ENCODE data around the gene SPSB2. TPM values are rescaled to one million over a fixed set of nuclear protein-coding genes. Genes with fewer than 3 reads are reported as not detected.
A peak's percentile ranks its signal among the peaks of the same experiment; 100 is the strongest.

Gene SPSB2, protein sequence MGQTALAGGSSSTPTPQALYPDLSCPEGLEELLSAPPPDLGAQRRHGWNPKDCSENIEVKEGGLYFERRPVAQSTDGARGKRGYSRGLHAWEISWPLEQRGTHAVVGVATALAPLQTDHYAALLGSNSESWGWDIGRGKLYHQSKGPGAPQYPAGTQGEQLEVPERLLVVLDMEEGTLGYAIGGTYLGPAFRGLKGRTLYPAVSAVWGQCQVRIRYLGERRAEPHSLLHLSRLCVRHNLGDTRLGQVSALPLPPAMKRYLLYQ
- total RNA-seq, result 11.6 and 12.3 TPM in 2 replicates
- 13.5 and 15.6 TPM in 2 replicates for polyA plus RNA-seq

DNA sequence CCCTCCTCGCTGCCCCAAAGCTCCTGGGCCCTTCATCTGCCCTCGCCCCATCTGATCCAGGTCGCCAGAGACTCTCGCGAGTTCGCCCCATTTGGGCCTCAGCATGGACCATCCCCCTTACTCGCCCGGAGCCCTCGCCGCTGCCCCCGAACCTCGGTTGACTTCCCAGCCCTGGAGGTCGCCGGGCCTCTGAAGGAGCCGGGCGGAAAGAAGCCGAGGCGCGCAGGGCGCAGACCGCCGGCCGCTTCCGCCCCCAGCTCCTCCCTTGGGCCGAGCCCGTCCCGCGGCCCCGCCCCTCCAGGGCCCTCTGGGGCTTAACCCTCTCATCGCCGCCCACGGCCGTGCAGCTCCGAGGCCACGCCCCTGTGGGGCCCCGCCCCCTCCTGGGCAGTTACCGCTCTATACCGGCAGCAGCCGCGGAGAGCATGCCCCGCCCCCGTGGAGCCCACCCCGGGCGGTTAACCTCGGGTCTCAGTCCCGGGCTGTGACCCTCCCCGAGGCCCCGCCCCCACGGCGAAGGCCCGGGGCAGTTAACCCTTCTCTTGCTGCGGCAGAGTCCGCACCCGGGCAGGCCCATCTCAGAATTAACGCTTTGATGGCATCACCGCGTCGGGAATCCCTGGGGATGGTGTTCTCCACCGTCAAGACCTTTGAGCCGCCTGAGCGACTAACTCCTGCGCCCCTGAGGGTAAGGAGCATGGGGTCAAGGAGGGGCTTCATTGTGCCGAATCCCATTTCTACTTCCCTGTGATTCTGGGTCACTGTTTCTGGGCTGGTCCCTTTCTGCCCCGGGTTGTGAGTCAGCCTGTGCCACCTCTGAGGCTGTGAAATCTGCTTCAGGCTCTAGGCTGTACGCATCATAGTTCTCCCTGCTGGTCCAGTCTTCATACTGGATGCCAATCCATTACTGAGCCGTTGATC, at the start of gene SPSB2:
SPSB2 (minus strand) TSS at position 210 of the 921 bp plus-strand sequence. CDS start 402 bp downstream, outside the sequence.
- H3K27ac ChIP-seq, result peak within 1 kb of the TSS; percentile 69
- peaks cover 12% of the 10 kb centered on the region for H3K4me1 ChIP-seq (ENCODE audit: low read depth)
- H3K36me3 ChIP-seq, result peaks cover 19% of the 10 kb centered on the region

DNA sequence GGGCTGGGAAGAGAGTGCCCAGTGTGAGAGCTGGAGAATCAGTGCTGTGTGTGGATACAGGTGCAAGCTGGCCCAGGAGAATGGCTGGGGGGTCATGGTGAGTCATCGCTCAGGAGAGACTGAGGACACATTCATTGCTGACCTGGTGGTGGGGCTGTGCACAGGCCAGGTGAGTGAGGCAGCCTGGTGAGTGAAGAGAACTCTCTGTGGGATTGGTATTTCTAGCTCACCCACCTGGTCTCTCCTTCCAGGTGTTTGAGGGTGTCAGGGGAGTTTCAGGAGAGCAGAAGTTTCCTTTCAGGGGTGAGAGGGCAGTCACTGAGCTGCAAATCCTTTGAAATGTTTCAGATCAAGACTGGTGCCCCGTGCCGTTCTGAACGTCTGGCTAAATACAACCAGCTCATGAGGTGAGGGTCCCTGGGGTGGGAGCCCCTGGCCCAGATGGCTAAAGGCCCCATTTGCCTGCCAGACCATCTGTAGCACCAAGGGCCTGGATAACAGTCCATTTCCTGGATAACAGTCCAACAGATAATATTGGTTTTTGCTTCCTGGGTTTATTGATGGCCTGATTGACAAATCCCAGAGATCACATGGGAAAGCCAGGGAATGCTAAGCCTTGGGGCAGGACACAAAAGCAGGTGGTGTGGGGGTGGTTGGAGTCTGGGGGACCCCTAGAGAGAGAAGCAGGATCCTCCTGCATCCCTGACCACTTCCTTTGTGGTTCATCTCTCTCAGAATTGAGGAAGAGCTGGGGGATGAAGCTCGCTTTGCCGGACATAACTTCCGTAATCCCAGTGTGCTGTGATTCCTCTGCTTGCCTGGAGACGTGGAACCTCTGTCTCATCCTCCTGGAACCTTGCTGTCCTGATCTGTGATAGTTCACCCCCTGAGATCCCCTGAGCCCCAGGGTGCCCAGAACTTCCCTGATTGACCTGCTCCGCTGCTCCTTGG, 49.2 kb upstream of the SPSB2 start:
- H3K36me3 ChIP-seq, result peaks cover 9% of the 10 kb centered on the region
- DNase-seq (ENCODE audit: low read depth in 1 of 2, low spot score in 1 of 2), result no peak

More for the DNA sequence above, at the start of gene SPSB2:
- DNase-seq (ENCODE audit: low read depth in 1 of 2, low spot score in 1 of 2), result peak; percentile 97 to 100
- TF ChIP-seq, protein P1, sequence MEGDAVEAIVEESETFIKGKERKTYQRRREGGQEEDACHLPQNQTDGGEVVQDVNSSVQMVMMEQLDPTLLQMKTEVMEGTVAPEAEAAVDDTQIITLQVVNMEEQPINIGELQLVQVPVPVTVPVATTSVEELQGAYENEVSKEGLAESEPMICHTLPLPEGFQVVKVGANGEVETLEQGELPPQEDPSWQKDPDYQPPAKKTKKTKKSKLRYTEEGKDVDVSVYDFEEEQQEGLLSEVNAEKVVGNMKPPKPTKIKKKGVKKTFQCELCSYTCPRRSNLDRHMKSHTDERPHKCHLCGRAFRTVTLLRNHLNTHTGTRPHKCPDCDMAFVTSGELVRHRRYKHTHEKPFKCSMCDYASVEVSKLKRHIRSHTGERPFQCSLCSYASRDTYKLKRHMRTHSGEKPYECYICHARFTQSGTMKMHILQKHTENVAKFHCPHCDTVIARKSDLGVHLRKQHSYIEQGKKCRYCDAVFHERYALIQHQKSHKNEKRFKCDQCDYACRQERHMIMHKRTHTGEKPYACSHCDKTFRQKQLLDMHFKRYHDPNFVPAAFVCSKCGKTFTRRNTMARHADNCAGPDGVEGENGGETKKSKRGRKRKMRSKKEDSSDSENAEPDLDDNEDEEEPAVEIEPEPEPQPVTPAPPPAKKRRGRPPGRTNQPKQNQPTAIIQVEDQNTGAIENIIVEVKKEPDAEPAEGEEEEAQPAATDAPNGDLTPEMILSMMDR (IDR thresholded peaks at IDR 0.05; ENCODE audit: low read depth, low read length), result no peak
- Histone ChIP-seq H3K27me3 (no peaks in the 10 kb centered on the region), H3K4me3 (peak within 1 kb of the TSS; percentile 57), H3K9me3 (ENCODE audit: low read depth) (no peaks in the 10 kb centered on the region)

DNA sequence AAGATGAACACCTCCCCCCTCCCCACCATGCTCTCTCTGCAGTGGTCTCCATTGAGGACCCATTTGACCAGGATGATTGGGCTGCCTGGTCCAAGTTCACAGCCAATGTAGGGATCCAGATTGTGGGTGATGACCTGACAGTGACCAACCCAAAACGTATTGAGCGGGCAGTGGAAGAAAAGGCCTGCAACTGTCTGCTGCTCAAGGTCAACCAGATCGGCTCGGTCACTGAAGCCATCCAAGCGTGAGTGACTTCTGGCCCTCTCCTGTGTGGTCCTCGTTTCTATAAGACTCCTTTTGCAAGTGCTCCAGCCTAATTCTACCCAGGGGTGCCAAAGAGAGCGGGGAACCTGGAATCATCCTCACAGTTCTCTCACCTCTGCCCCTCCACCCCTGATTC, 48.4 kb upstream of the SPSB2 start:
- TF ChIP-seq, protein P1 (IDR thresholded peaks at IDR 0.05; ENCODE audit: low read depth, low read length), result no peak
- Histone ChIP-seq H3K4me3 (no peak overlapping the region), H3K36me3 (peaks cover 9% of the 10 kb centered on the region), H3K9me3 (ENCODE audit: low read depth) (no peaks in the 10 kb centered on the region), H3K27me3 (no peaks in the 10 kb centered on the region), H3K4me1 (ENCODE audit: low read depth) (peaks cover 22% of the 10 kb centered on the region), H3K27ac (no peak overlapping the region)
- DNase-seq (ENCODE audit: low read depth in 1 of 2, low spot score in 1 of 2), result no peak

More for the DNA sequence above, 49.2 kb upstream of the SPSB2 start:
- H3K9me3 ChIP-seq (ENCODE audit: low read depth), result no peaks in the 10 kb centered on the region
- TF ChIP-seq, protein P1 (IDR thresholded peaks at IDR 0.05; ENCODE audit: low read depth, low read length), result no peak
- H3K4me3 ChIP-seq, result no peak overlapping the region
- H3K27me3 ChIP-seq, result no peaks in the 10 kb centered on the region
- no peak overlapping the region for H3K27ac ChIP-seq
- H3K4me1 ChIP-seq (ENCODE audit: low read depth), result peaks cover 29% of the 10 kb centered on the region

DNA sequence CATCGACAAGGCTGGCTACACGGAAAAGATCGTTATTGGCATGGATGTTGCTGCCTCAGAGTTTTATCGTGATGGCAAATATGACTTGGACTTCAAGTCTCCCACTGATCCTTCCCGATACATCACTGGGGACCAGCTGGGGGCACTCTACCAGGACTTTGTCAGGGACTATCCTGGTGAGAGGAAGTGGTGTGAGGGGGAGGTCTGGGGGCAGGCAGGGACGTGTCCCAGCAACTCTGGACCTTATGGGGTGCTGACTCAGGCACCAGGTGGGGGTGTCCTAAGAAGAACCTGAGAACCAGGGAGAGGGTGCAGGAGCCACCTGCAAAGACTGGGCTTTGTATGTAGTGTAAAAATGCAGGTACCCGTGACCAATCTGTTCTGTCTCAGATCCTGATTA, 46.5 kb upstream of the SPSB2 start:
- Histone ChIP-seq H3K4me1 (ENCODE audit: low read depth) (peaks cover 2% of the 10 kb centered on the region), H3K27me3 (no peaks in the 10 kb centered on the region), H3K36me3 (peaks cover 9% of the 10 kb centered on the region), H3K27ac (no peak overlapping the region), H3K4me3 (no peak overlapping the region), H3K9me3 (ENCODE audit: low read depth) (no peaks in the 10 kb centered on the region)
- no peak for DNase-seq (ENCODE audit: low read depth in 1 of 2, low spot score in 1 of 2)
- TF ChIP-seq, protein P1 (IDR thresholded peaks at IDR 0.05; ENCODE audit: low read depth, low read length), result no peak
